ENCODE data around the gene MYPOP.
A peak's percentile ranks its signal among the peaks of the same experiment; 100 is the strongest.
"Not testable (repeated sequence)": the region's sequence is repeated elsewhere in the genome, so short reads cannot be mapped to it uniquely, and the experiment has no call there.

Gene MYPOP

DNA sequence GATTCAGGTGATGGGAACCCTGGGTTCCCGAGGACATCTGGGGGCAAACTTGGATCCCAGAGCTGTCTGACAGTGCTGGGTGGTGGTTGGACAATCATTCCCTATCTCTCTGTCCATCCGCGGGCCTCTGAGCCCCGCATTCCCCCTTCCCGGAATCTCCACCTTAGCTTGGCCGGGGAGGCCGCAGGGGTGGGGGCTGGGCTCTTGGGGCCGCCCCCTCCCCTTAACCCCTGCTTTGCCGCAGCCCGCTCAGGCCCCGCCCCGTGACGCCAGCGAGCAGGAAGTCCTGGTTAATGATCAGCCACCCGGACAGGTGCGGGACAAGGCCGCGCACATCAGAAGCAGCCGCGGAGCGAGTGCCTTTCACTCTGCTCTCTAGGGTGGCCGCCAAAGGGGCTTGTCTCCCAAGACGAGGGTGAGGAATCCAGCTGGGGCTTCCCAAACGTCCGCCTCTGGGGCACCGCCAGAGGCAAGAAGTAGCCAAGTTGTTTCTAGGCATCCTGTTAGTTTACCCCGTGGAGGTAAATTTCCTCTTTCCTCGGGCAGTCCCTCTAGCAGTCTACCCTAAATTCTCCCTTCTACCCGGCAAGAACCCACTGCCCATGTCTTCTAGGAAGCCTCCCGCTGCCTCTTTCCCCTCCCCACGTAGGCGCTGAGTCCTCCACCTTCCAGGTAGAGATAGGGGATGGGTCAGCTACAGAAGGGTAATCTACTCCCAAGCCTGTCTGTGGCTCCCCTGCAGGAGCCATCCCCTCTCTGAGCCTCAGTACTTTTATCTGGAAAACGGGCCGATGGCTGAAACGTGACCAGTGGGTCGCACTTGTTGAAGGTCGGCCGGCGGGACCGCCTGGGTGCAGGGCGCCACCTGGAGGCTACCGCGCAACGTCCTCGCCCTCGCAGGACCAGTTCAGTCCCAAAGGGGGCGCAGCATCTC, 19.5 kb downstream of the MYPOP start:
- peak; percentile 82 for DNase-seq

DNA sequence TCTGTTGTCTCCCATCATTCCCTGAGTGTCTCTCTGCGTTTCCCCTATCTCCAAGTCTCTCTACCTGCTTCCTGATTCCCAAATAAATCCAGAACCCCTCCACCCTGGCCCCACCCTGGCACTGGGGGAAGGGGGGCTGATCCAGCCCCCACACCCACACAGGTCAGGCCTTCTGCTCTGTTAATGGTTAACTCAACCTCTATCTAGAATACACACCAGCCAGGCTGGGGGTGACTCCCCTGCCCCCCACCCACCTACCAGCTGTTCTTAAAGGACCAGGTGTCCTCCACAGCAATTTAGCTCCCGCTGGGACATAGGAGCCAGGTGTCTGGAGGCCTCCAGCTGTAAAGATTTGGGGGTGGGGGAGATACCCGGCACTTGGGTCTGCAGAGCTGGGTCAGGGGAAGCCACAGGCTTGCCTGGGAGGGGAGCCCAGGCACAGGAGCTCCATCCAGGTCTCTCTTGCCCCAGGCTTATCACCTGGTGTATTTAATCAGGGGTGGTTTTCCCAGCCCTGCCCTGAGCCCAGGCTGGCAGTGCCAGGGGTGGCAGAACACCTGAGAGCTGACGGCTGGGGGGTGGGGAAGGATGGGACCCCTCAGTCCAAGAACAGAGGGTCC, 20.4 kb downstream of the MYPOP start:
- DNase-seq: no peak

DNA sequence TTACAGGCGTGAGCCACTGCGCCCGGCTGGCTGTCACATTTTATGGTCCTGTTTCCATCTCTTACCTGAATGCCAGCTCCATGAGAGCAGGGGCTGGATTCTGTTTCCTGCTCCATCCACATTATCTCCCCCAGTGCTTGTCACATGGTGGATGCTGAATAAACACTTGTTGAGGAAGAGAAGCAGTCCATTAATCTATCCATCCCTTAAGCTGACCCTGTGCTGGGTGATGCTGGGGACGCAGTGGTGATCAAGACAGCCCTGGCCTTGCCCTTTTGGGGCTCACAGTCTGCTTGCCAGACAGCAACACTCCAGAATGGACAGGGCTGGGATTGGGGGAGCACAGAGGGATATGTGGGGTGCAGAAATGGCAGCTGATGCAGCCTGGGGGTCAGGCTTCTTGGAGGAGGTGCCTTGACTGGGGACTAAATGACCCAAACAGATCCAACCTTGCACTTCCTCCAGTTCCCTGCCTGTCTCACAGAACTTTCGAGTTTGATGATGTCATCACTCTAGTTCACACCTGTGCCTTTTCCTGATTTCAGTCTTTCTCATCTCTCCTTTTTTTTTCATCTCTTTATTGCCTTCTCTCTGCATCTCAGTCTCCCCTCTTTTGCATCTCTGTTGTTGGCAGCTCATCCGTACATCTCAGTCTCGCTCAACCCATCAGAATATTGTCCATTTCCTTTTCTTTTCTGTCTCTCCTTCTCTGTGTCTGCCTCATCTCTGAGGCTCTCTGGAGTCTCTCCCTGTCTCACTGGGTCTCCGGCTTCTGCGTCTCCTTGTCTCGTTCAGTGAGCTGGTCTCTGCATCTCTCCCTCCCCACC, 21.1 kb downstream of the MYPOP start:
- no peak for DNase-seq

- no peak for DNase-seq
Measured at GRCh38 chr19:45879971-45880370, 22.4 kb downstream of the MYPOP start.

DNA sequence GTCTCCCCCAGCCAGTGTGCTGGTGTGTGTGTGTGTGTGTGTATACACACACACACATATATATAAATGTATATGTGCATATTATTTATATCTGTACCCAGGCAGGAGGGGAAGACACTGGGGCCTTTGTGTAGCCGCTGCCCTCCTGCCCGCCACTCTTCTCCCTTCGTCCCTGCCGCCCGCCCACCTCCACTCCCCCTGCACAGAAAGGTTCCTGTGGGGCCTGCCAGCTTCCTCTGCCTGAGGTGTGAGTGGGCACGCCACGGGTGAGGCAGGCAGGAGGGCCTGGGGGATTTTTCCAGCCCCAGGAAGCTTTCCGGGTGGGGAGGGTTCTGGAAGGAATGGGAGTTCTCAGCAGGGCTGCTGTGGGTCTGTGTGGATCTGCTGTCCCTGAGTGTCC, 23.4 kb downstream of the MYPOP start:
- DNase-seq: no peak

- DNase-seq: no peak
Measured at GRCh38 chr19:45878043-45878794, 24.2 kb downstream of the MYPOP start.

- DNase-seq: no peak
Measured at GRCh38 chr19:45876411-45877197, 25.8 kb downstream of the MYPOP start.

- no peak for DNase-seq
Measured at GRCh38 chr19:45876161-45876410, 26.3 kb downstream of the MYPOP start.

DNA sequence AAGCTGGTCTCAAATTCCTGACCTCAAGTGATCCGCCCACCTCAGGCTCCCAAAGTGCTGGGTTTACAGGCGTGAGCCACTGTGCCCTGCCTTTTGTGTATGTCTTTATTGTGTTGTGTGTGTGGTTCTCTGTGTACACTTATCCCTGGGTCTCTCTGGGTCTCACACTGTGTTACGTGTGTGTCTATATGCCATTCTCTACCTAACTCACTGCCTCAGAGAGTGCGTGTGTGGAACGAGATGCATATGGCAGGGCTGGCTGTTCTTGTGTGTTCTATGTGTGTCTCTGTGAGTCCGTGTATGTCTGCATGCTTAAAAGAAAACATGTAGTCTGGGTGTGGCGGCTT, 27.8 kb downstream of the MYPOP start:
- no peak for DNase-seq

DNA sequence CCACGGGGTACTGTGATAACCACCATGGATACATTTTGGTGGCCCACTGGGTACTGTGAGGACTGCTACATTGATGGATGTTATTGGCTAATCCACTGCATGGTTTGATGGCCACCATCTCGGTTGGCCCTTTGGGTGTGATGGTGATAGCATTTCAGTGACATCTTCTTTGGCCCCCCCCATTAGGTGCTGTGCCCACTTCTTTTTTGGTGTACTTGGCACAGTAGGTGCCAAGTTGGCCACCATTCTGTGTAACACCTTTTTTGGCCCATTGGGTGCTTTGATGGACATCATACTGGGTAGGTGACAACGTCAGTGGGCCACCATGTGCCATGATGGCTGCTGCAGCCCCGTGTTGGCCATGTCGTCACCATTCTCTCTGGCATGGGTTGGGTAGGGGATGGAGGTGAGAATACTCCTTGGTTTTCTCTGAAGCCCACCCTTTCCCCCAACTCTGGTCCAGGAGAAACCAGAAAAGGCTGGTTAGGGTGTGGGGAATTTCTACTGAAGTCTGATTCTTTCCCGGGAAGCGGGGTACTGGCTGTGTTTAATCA, 29.1 kb downstream of the MYPOP start:
- DNase-seq: no peak

- DNase-seq: no peak
Measured at GRCh38 chr19:45872095-45872919, 30.1 kb downstream of the MYPOP start.

GRCh38 chr19:45870798-45871197, 31.6 kb downstream of the MYPOP start:
- DNase-seq: no peak

- DNase-seq: not testable (repeated sequence)
Measured at GRCh38 chr19:45867241-45867640, 35.2 kb downstream of the MYPOP start.

GRCh38 chr19:45866400-45867176, 35.8 kb downstream of the MYPOP start:
- no peak for DNase-seq

DNA sequence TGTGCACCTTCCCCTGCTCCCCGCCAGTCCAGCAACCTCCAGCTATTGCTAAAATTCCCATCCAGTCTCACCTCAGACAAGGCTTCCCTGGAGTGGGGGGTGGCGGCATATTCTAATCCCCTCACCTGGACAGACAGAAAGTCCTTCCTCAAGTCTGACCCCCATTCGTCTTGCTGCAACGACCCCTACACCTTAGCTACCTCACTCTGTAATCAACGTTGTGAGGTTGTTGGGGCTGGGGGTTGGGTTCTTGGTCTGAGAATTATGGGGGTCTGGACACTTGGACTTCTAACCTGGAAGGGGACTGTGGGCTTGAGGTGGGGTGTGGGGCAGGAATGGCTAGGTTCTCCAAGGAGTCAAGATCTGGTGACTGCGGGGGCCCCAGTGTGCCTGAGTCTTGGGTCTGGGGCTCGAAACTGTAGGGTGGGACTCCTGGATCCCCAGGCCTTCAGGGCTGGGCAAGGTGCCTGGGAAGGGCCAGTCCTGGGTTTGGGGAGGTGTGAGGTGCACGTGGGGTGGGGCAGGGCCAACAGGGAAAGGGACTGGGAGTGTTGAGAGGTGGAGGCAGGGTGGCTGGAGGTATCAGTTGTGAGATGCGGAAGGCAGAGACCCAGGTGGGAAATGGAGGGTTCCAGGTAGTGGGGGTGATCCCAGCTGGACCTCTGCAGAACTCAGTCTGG, 37.0 kb downstream of the MYPOP start:
- DNase-seq: no peak

- DNase-seq: no peak
Measured at GRCh38 chr19:45864629-45865082, 37.8 kb downstream of the MYPOP start.

DNA sequence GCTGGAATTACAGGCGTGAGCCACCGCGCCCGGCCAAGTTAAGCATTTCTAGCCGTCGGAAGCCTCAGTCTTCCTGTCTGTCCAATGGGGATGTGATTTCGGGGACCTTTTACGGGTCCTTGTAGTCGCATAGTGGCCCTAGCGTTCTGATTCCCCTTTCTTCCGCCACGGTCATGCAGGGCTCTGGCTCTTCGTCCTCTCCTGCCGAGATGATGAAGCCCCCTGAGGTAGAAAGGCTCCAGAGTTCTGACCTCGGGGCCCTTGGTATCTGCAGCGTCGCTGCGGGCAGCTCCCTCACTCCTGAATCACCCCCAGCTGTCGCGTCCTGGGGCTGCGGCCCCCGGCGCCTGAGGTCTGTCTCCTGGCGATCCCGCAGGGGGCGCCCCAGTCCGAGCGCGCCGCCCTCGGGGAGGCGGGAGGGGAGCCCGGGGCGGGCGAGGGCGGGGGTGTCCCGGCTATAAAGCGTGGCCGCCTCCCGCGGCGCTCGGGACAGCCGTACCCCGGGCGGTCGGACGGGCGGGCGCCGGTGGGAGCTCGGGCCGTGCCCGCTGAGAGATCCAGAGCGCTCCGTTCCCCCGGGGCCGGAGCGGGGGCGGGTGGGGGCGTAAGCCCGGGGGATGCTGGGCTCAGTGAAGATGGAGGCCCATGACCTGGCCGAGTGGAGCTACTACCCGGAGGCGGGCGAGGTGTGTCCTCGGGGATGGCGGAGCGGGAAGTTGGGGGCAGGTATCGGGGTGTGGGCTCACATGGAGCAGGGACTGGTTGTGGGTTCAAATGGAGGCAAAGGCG, 38.4 kb downstream of the MYPOP start, which contains the start of gene FOXA3:
Gene FOXA3, plus strand, starts transcription at position 487 of the 789 bp plus-strand sequence. Its CDS starts 131 bp downstream, at position 618.
- no peak for DNase-seq

DNA sequence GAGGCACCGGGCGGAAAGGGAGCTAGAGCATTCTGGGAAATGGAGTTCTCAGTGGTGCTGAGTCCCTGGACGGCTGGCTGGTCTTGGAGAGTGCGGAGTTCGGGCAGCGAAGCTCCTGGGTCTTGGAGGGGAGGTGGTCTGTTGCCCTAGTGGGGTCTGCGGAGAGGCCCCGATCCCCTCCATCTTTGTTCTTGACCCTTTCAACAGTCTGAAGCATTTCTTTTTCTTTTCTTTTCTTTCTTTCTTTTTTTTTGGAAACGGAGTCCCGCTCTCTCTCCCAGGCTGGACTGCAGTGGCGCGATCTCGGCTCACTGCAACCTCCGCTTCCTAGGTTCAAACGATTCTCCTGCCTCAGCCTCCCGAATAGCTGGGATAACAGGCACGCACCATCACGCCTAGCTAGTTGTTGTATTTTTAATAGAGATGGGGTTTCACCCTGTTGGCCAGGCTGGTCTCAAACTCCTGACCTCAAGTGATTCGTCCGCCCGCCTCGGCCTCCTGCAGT, 39.0 kb downstream of the MYPOP start:
- DNase-seq: no peak

Data from NCI-H2029 (cell line).